Breast epithelium (tissue), 4 donors: ENCODE measurements around the gene WWP2. TPM values are rescaled to one million over a fixed set of nuclear protein-coding genes. Genes with fewer than 3 reads are reported as not detected.

Experiments
- DNase-seq, 2 donors: peaks; one replicate each; pipeline ENCODE4 v3.0.0-alpha.2; 2019; ENCODE audit warnings: low spot score in 2 of 2
- H3K27ac ChIP-seq, 2 donors: fragments of 200-600 bp; sonication (generic) in 1 of 2; one replicate each; pipeline ENCODE4 v1.5.1; 2016 to 2019; ENCODE audit warnings: mild to moderate bottlenecking in 1 of 2
- H3K27me3 ChIP-seq, 2 donors: fragments of 200-600 bp; sonication (generic) in 1 of 2; one replicate each; pipeline versions ENCODE4 v1.5.1 to v1.6.0; 2017 to 2019; ENCODE audit warnings: control low read depth in 1 of 2, mild to moderate bottlenecking in 1 of 2
- H3K36me3 ChIP-seq: fragments of 200-600 bp; one replicate; pipeline ENCODE4 v1.5.1; 2019
- H3K4me1 ChIP-seq, 2 donors: fragments of 200-600 bp; sonication (generic); one replicate each; pipeline ENCODE4 v1.5.1; 2016 to 2019; ENCODE audit warnings: control low read depth in 1 of 2
- H3K4me3 ChIP-seq, 3 donors: fragments of 200-600 bp; sonication (generic); 1 replicate in 2 of 3; 2 replicates in 1 of 3; pipeline ENCODE4 v1.5.1; 2016 to 2019; ENCODE audit warnings: mild to moderate bottlenecking in 3 of 3, moderate library complexity in 2 of 3
- H3K9me3 ChIP-seq, 2 donors: fragments of 200-600 bp; sonication (generic) in 1 of 2; one replicate each; pipeline ENCODE4 v1.5.1; 2016 to 2019; ENCODE audit warnings: control low read depth in 1 of 2
- CTCF ChIP-seq, 3 donors: fragments of 450-650 bp; IDR thresholded peaks; one replicate each; pipeline ENCODE4 v1.5.1; 2016 to 2017; ENCODE audit warnings: antibody characterized with exemption in 3 of 3, mild to moderate bottlenecking in 3 of 3, moderate library complexity in 3 of 3
- POLR2A ChIP-seq: fragments of 450-650 bp; IDR thresholded peaks from one replicate; pipeline ENCODE4 v1.6.1; 2016; ENCODE audit warnings: antibody characterized with exemption, mild to moderate bottlenecking, moderate library complexity
- POLR2AphosphoS5 ChIP-seq, 3 donors: sonication (generic); formaldehyde crosslinking; IDR thresholded peaks; one replicate each; pipeline ENCODE4 v1.6.1; 2017; ENCODE audit warnings: antibody characterized with exemption in 3 of 3
- intact Hi-C: fragments of 100-400 bp; cut with DNase I; formaldehyde crosslinking; loops from one replicate; pipeline ENCODE4 v1.15.1; 2023; ENCODE audit warnings: low total_unique reads
- total RNA-seq, 3 donors: library from RNA; depleted of rRNA; stranded (reverse); fragments of >200 nt; gene quantifications; one replicate each; pipeline ENCODE4 v1.1.0, GENCODE V29; 2016

The WWP2 gene
- total RNA-seq, 3 donors from 2014 or later, result 34.1 to 46.5 (median 34.7) TPM

- peak overlapping the region; percentile 3 to 56 for H3K27ac ChIP-seq
- DNase-seq, result no peak
- intact Hi-C loops, result no loop called here
- H3K4me1 ChIP-seq, result peaks cover 0 to 5% of the 10 kb centered on the region in 2 donors
- no peaks in the 10 kb centered on the region for H3K9me3 ChIP-seq
- no peaks in the 10 kb centered on the region for H3K36me3 ChIP-seq
- H3K4me3 ChIP-seq, result no peak overlapping the region
- H3K27me3 ChIP-seq, result no peaks in the 10 kb centered on the region
- TF ChIP-seq POLR2A, result no peak
- TF ChIP-seq CTCF (IDR thresholded peaks at IDR 0.05), result no peak
- TF ChIP-seq POLR2AphosphoS5 (IDR thresholded peaks at IDR 0.05), result no peak
These were observed 77.1 kb downstream of the WWP2 start for GRCh38 chr16:69839240-69839688.

- H3K27ac ChIP-seq, result peak overlapping the region; percentile 41 to 59
- no peaks in the 10 kb centered on the region for H3K9me3 ChIP-seq
- peak; percentile 57 for DNase-seq
- intact Hi-C loops, result no loop called here
- no peak overlapping the region for H3K4me3 ChIP-seq
- peaks cover 0 to 5% of the 10 kb centered on the region in 2 donors for H3K4me1 ChIP-seq
- H3K36me3 ChIP-seq, result no peaks in the 10 kb centered on the region
- TF ChIP-seq POLR2AphosphoS5 (IDR thresholded peaks at IDR 0.05), result no peak
- no peaks in the 10 kb centered on the region for H3K27me3 ChIP-seq
These were observed 77.8 kb downstream of the WWP2 start for GRCh38 chr16:69839798-69840409.

- H3K4me3 ChIP-seq, result no peak overlapping the region
- no peak overlapping the region for H3K27ac ChIP-seq
These were observed 78.8 kb downstream of the WWP2 start for GRCh38 chr16:69840975-69841374.

GRCh38 chr16:69844441-69844840 lies 82.3 kb downstream of the WWP2 start:
- DNase-seq, result no peak
- H3K4me1 ChIP-seq, result peaks cover 0 to 5% of the 10 kb centered on the region in 2 donors
- H3K27me3 ChIP-seq, result no peaks in the 10 kb centered on the region
- no peaks in the 10 kb centered on the region for H3K9me3 ChIP-seq
- no peak for TF ChIP-seq CTCF (IDR thresholded peaks at IDR 0.05)
- TF ChIP-seq POLR2AphosphoS5 (IDR thresholded peaks at IDR 0.05), result no peak
- no peak for TF ChIP-seq POLR2A
- intact Hi-C loops, result no loop called here
- H3K4me3 ChIP-seq, result no peak overlapping the region
- H3K27ac ChIP-seq, result no peak overlapping the region
- H3K36me3 ChIP-seq, result no peaks in the 10 kb centered on the region

More at GRCh38 chr16:69840975-69841374, 78.8 kb downstream of the WWP2 start:
- TF ChIP-seq CTCF (IDR thresholded peaks at IDR 0.05), result no peak
- TF ChIP-seq POLR2A, result no peak
- no peak for TF ChIP-seq POLR2AphosphoS5 (IDR thresholded peaks at IDR 0.05)
- DNase-seq, result no peak
- no peaks in the 10 kb centered on the region for H3K9me3 ChIP-seq
- no peaks in the 10 kb centered on the region for H3K27me3 ChIP-seq
- H3K36me3 ChIP-seq, result no peaks in the 10 kb centered on the region
- peaks cover 0 to 5% of the 10 kb centered on the region in 2 donors for H3K4me1 ChIP-seq
- intact Hi-C loops, result no loop called here

GRCh38 chr16:69845181-69845580 lies 83.0 kb downstream of the WWP2 start:
- H3K4me1 ChIP-seq, result no peaks in the 10 kb centered on the region
- H3K9me3 ChIP-seq, result no peaks in the 10 kb centered on the region
- no peak overlapping the region for H3K4me3 ChIP-seq
- no peaks in the 10 kb centered on the region for H3K27me3 ChIP-seq
- H3K36me3 ChIP-seq, result no peaks in the 10 kb centered on the region
- no peak overlapping the region for H3K27ac ChIP-seq
- DNase-seq, result no peak
- intact Hi-C loops, result no loop called here
- TF ChIP-seq CTCF (IDR thresholded peaks at IDR 0.05), result no peak
- TF ChIP-seq POLR2AphosphoS5 (IDR thresholded peaks at IDR 0.05), result no peak
- TF ChIP-seq POLR2A, result no peak
